Dedifferentiated amniotic fluid mesenchymal stem cell (primary cell): ENCODE results near the gene NACC2.
"Not testable (repeated sequence)": the region's sequence is repeated elsewhere in the genome, so short reads cannot be mapped to it uniquely, and the experiment has no call there.

Source experiments
- DNase-seq: peaks from one replicate; pipeline ENCODE4 v3.0.0-alpha.2; 2016; ENCODE audit errors: extremely low spot score

The NACC2 gene

DNA sequence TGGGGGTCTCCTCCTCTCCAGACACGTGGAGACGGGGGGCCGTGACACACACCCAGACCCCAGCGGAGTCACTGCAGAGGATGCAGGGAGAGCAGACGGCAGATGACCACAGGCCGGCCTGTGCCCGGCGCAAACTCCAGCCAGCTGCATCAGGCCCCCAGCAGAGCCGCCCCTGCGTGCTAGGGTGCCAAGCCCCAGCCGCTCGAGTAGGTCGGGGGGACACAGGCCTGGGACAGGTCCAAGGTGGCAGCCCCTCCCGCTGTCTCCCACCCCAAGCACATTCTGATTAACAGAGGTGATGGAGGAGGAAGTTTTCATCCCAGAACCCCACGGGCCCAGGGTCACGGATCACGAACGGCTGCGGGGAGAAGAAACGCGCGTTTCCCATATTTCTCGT, 14.4 kb downstream of the NACC2 start:
- DNase-seq = no peak

DNA sequence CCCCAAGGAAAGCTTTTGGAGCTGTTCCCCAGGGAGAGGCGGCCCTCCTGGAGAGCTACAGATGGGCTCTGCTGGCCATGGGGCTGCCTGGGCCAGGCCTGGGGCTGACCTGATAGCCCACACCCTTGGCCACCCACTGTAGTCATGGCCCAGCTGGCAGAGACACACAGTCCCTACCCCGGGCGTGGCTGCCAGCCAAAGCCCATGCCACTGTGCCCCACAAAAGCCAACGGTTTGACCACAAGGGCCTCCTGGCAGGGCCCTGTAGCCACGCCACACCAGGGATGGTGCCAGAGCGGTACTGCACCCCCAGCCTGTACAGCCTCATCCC, 15.2 kb downstream of the NACC2 start:
- no peak for DNase-seq

DNA sequence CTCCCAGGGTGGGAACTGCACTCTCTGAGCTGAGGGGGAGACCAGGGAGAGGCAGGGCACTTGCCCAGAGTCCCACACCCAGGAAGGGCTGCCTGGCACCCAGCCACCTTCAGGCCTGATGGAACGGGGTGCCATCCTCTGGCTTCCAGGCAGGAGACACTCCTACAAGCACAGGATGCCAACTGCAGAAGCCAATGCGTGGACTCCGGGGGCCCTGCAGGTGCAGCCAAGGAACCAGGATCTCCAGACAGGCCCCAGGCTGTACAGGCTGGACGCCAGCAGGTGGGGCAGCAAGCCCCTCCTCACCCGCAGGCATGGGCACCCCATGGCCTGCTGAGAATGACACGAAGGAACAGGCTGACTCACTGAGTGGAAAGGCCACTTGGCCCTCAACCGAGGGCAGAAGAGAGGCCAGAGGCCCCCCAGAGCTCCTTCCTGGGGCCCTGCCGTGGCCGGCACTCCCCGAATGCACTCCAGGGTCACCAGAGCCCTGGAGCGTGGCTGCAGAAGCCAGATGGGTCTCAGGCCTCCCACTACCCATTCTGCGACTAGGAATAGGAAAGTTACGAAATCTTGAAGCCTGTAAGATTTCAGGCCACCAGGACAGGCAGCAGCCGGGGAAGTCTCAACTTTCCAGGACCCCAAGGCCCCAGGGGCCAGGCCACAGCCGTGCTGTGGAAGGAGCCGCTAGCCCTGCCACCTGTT, 15.7 kb downstream of the NACC2 start:
- DNase-seq = no peak

DNA sequence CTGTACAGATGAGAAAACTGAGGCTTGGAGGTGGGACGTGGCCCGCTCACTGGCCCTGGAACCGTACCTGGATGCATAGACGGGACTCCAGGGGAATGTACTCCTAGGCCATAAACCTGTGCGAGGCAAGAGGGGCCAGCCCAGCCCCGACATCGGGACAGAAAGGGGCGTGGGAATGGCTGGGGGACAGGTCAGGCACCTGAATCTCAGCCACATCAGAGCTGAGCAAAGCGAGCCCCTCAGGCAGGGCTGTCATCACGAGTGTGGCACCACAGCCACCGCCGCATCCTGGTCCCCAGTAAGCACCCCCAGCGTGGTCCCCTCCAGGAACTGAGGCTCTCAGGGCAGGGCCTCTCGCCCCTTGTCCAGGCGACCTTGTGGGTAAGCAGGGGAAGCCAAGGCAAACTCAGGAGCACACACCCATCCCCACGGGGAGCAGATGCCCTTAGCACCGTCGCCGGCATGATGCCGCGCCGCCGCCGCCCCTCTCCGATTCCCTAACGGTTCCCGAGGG, 16.5 kb downstream of the NACC2 start:
- DNase-seq = no peak

DNA sequence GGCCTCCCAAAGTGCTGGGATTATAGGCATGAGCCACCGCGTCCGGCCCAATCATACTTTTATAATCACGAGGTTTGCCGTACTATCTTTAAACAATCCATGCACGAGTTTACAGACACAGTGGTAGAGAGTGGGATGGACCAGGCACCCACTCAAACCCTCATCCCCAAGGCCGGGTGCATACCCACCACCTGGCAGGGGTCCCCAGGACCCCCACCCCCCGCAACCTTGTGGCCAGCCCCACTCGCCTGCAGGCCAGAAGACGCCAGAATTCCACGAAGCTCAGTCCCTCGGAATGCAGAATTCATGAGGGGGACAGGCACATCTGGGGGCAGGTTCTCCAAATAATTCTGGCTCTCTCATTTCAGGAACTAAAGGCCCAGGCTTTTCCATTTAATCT, 17.1 kb downstream of the NACC2 start:
- DNase-seq = no peak

DNA sequence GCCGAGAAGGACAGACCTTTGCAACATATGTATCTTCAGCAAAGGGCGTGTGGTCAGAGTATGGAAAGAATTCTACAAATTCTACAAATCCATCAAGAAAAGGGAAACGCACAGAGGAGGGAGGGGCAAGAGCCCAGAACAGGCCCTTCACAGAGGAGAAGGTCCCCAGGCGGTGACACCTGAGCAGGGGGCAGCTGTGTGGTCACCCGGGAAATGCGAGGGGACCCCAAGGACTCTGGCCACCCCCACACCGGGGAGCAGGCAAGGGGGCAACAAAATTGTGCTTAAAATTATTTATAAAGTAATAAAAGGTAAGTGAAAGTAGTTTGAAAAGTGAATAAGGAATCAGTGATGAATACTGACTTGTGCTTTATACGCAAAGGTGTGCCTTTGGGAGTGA, 17.6 kb downstream of the NACC2 start:
- no peak for DNase-seq

DNA sequence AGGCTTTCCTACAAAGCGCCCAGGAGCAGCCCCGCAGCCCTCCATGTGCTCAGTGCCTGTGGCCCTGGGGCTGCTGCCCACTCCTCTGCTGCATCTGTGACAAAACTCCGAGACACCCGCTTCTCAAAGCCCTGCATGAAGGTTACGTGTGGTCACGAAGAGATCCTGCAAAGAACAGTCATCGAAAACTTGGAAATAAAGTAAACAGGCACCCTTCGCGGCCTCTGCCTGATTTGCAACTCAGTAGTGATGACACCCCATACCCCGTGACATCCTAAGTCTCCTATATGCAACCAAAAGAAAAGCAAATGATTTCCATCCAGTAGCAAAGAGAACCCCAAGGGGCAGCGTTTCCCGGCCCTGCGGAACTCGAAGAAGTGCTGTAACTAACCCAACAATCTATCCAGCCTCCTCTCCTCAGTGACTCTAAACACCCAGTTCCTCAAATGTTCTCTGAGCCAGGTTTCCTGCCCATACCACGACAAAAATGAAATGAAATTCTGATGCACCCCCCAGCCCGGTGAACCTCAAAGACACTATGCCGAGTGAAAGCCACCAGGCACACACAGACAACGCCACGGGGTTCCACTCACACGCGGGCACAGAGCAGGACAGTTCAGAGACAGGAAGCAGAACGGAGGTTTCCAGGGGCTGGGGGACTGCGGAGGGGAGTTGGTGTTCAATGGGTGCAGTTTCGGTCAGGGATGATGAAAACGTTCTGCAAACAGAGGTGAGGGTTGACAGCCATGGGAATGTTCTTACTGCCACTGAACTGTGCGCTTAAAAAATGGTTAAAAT, 19.0 kb downstream of the NACC2 start:
- DNase-seq = no peak

DNA sequence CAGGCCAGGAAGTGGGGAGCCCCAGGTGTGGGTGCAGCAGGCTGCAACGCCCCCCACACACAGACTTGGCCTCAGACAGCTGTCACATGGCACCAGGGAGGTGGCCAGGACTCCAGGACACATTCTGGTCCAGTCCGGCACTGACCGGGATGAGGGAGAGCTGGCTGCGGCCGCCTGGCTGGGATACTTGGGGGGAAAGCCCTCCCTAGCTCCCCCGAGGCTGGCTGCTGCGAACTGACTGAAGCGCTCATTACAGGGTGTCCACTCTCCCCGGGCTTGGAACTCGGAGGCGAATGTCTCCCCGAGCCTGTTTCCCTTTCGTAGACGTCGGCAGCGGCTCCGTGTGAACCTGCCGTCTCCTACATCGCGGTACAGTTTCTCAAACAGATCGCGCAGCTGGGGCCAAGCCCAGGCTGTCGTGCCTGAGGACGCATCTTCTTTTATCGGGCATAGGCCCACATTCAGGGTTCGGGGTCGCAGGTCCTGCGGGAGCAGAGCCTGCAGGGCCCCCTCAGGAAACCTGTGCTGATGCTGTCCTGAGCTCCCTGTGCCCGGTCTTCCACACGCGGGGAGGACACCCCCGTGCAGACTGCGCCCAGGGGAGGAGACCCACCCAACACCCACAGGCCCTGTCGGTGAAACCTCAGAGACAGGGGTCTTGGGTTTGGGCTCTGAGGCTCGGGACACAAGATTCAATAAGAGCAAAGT, 19.8 kb downstream of the NACC2 start:
- DNase-seq = no peak

DNA sequence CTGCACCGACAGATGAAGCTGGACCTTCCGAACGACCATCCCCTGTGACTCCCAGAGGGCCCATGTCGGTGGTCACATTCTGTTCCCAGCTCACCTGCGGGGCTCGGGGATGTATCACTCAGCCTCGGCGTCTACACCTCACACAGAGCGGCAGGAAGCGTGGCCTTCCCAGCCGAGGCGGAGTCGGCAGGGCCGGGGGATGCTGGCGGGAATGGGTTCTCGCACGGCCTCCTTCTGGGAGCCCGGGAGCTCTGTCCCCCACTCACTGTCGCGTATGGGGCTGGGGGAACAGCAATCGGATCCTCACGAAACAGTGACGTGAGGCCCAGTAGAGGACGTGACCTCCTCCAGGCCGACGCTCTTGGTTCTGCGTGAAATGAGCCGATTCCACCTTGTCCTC, 20.4 kb downstream of the NACC2 start:
- no peak for DNase-seq

DNA sequence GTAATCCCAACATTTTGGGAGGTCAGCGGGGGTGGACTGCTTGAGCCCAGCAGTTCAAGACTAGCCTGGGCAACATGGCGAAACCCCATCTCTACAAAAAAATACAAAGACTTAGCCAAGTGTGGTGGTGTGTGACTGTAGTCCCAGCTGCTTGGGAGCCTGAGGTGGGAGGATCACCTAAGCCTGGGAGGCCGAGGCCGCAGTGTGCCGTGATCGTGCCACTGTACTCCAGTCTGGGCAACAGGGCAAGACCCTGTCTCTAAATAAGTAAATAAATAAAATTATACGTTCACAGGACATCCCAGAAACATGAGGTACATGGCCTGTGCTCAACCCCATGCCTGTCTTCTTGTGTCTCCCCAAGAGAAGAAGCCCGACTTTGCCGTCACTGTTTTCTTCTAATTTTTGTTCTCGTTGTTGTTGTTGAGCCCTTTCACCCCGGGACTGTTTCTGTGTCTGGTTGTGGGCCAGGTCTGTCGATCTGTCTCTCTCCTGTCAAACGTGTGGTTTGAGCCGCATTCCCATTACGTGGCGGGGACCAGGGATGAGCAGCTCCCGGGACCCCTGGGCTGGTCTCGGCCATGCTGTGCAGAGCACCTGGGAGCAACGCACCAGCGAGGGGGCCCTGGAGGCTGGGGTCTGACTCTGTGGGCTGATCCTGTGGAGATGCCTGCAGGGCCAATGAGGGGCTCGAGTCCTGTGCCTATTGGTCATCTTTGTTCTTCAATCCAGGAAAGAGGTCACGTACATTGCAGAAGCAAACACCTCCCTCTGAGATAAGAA, 32.2 kb downstream of the NACC2 start:
- DNase-seq = no peak

DNA sequence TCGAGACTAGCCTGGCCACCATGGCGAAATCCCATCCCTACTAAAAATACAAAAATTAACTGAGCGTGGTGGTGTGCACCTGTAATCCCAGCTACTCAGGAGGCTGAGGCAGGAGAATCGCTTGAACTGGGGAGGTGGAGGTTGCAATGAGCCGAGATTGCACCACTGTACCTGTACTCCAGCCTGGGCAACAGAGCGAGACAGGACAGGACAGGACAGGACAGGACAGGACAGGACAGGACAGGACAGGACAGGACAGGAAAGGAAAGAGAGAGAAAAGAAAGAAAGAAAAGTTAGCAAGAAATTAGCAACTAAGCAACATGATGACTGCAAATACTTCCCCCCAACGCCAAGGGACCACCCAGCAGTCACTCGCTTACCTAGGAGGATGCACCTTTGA, 33.2 kb downstream of the NACC2 start:
- DNase-seq = not testable (repeated sequence)

DNA sequence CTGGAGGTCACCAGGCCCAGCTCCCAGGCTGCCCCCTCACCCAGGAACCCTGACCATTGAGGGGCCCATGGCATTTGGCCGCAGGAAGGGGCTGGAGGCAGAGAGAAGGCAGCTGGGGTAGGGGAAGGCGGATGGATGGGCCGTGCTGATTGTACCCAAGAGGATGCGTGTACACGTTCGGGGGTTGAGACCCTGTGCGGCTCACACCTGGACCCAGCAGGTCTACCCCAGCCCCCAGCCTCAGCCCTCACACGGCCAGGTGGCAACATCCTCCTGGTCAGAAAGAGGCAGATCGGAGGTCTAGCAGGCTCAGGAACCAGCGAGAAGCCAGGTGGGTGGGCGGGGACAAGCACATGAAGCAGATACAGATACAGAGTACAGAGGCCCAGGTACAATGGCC, 33.7 kb downstream of the NACC2 start:
- DNase-seq = no peak

DNA sequence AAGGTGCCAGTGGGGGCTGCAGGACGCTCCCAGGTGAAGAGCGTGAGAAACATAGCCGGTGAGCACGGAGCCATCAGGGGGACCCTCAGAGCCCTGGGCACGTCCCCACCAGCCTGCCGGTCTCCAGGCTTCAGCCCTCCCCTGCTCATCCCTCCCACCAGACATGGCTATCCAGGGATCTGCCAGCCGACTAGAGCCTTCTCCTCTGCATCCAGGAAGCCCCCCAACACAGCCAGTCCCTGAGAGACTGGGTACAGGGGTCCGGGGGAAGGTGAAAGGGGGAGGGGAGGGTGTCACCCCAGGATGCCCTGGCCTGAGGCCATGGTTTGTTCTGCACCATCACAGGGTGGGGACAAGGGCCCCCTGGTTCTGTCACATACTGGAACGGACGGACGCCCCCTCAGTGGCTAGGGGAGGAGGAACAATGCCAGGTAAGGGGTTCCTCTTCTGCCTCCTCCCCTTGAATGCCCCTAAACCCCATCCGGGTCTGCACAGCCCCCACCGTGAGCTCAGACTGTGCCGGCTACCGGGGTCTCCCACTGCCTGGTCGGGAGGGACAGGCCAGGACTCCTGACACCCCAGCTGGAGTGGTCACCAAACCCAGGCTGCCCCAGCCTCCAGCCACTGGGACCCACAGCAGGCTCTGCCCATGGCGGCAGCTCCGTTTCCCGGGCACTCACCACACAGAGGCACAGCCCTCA, 34.3 kb downstream of the NACC2 start:
- DNase-seq = no peak

GRCh38 chr9:136059851-136060670, 35.0 kb downstream of the NACC2 start:
- no peak for DNase-seq

- DNase-seq = no peak
Measured at GRCh38 chr9:136059321-136059791, 35.7 kb downstream of the NACC2 start.

- DNase-seq = no peak
Measured at GRCh38 chr9:136058801-136059302, 36.2 kb downstream of the NACC2 start.

- DNase-seq = no peak
Measured at GRCh38 chr9:136058084-136058483, 37.0 kb downstream of the NACC2 start.

GRCh38 chr9:136057236-136058081, 37.6 kb downstream of the NACC2 start:
- DNase-seq = no peak
